NT2/D1 (cell line): ENCODE data around the gene SEPTIN3.

Experiments
- SUZ12 ChIP-seq: IDR thresholded peaks from 2 replicates; pipeline ENCODE4 v1.6.1; 2011; ENCODE audit not compliant: insufficient read length, insufficient read depth; ENCODE audit errors: extremely low read depth
- YY1 ChIP-seq: IDR thresholded peaks from 2 replicates; pipeline ENCODE4 v1.6.1; 2011; ENCODE audit not compliant: insufficient read length, insufficient read depth
- ZNF274 ChIP-seq: IDR thresholded peaks from 2 replicates; pipeline ENCODE4 v1.6.1; 2011; ENCODE audit warnings: mild to moderate bottlenecking, low read depth, low read length

DNA sequence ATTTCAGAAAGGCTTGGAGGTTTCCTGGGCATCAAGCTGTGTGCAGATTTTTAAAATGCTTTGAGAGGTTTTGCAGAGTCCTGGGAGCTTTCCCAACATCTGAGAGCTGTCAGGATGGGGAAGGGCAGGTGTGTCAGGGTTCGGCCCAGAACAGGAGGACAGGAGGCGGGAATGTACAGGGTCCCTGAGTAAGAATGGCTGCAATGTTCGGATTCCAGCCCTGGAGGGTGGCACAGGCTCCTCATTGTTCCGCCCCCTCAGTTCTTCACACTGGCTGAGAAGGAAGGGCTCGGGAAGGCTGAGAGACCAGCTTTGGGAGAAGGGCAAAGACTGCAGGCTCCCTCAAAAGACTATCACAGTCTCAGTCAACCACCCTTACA lies 5.1 kb upstream of the SEPTIN3 start:
- no peak for TF ChIP-seq YY1
- no peak for TF ChIP-seq SUZ12
- no peak for TF ChIP-seq ZNF274
